OCI-M2 (cell line): ENCODE data around the gene FDXR.

Experiments used
- DNase-seq: peaks from one replicate; lab custom pipeline; 2025; ENCODE audit not compliant: unreplicated experiment; lab: John Stamatoyannopoulos, UW

FDXR gene

GRCh38 chr17:74898376-74898946, 25.7 kb upstream of the FDXR start:
- DNase-seq: no peak

GRCh38 chr17:74893936-74894671, 21.3 kb upstream of the FDXR start:
- DNase-seq: no peak

GRCh38 chr17:74892974-74893911, 20.4 kb upstream of the FDXR start, which contains the start of gene FADS6:
TSS of gene FADS6 (minus strand) at chr17:74893633. CDS start at chr17:74893595, 38 bp downstream.
- DNase-seq: no peak

GRCh38 chr17:74892013-74892841, 19.4 kb upstream of the FDXR start:
- no peak for DNase-seq

- DNase-seq: no peak
Measured at GRCh38 chr17:74890554-74890953, 17.8 kb upstream of the FDXR start.

- DNase-seq: no peak
Measured at GRCh38 chr17:74888469-74888868, 15.7 kb upstream of the FDXR start.

- DNase-seq: no peak
Measured at GRCh38 chr17:74883241-74883745, 10.5 kb upstream of the FDXR start.

GRCh38 chr17:74882517-74883240, 9.9 kb upstream of the FDXR start:
- no peak for DNase-seq

- no peak for DNase-seq
Measured at GRCh38 chr17:74881073-74881472, 8.3 kb upstream of the FDXR start.

- no peak for DNase-seq
Measured at GRCh38 chr17:74879308-74879707, 6.5 kb upstream of the FDXR start.

- no peak for DNase-seq
Measured at GRCh38 chr17:74878658-74879057, 5.9 kb upstream of the FDXR start.

GRCh38 chr17:74877592-74878548, 5.1 kb upstream of the FDXR start:
- DNase-seq: no peak

GRCh38 chr17:74875977-74876593, 3.3 kb upstream of the FDXR start:
- no peak for DNase-seq

- no peak for DNase-seq
Measured at GRCh38 chr17:74875155-74875976, 2.6 kb upstream of the FDXR start.

- no peak for DNase-seq
Measured at GRCh38 chr17:74874615-74875037, 1.8 kb upstream of the FDXR start.

- no peak for DNase-seq
Measured at GRCh38 chr17:74873874-74874614, 1.2 kb upstream of the FDXR start.
